ENCODE data around the gene EPHB3.

GRCh38 chr3:184603151-184604030 lies 41.8 kb downstream of the EPHB3 start:
- TF ChIP-seq CTCF (IDR thresholded peaks at IDR 0.05) (no peak), POLR2A (IDR thresholded peaks at IDR 0.05) (no peak)

All from heart left ventricle (tissue), 13 donors.